Measurements from ENCODE around the gene MALT1.

DNA sequence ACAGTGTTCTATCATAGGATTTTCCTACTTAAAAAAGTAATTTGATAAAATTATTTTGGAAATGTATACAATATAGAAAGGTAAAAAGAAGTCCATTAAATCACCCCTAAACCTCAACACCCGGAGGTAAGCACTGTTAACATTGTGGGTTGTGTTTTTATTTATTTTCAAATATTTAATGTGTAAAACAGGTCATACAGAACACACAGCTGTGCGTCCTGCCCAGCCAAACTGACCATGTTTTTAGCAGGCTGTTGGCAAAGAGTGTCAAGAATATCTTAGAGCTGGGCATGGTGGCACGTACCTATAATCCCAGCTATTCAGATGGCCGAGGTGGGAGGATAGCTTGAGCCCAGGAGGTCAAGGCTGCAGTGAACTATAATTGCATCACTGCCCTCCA lies 114.6 kb downstream of the MALT1 start:
- TF ChIP-seq CTCF (IDR thresholded peaks at IDR 0.05; ENCODE audit: insufficient read depth, low read length, poor library complexity, severe bottlenecking), result no peak
- no peak for TF ChIP-seq EZH2phosphoT487 (conservative IDR thresholded peaks at IDR 0.05; ENCODE audit: low read length)

All from SU-DHL-6 (cell line).